ENCODE results near the gene GALNT10. TPM values are rescaled to one million over a fixed set of nuclear protein-coding genes. Genes with fewer than 3 reads are reported as not detected.

Gene GALNT10
- total and polyA plus RNA-seq, 2 of the 4 experiments (the other 2 are of a cell fraction), result 46.2 to 67.0 TPM

- H3K36me3 ChIP-seq (ENCODE audit: control insufficient read depth, insufficient read depth, low read length), result peaks cover 5% of the 10 kb centered on the region
- H2BK15ac ChIP-seq (ENCODE audit: low read depth, low read length), result no peak overlapping the region; the same call in 2 of the 3 replicates
- H2AK9ac ChIP-seq (replicated peaks; ENCODE audit: low read depth, low read length, poor library complexity), result no peak overlapping the region
- DNase-seq (no peak), ATAC-seq (ENCODE audit: low read depth) (no peak)
- TF ChIP-seq CHD1 (IDR thresholded peaks at IDR 0.05; ENCODE audit: low read depth, low read length) (no peak), RCOR1 (IDR thresholded peaks at IDR 0.05; ENCODE audit: insufficient replicate concordance, low read length) (no peak), POLR2A (IDR thresholded peaks at IDR 0.05; ENCODE audit: low read depth, low read length) (no peak)
- TF ChIP-seq, protein P1, sequence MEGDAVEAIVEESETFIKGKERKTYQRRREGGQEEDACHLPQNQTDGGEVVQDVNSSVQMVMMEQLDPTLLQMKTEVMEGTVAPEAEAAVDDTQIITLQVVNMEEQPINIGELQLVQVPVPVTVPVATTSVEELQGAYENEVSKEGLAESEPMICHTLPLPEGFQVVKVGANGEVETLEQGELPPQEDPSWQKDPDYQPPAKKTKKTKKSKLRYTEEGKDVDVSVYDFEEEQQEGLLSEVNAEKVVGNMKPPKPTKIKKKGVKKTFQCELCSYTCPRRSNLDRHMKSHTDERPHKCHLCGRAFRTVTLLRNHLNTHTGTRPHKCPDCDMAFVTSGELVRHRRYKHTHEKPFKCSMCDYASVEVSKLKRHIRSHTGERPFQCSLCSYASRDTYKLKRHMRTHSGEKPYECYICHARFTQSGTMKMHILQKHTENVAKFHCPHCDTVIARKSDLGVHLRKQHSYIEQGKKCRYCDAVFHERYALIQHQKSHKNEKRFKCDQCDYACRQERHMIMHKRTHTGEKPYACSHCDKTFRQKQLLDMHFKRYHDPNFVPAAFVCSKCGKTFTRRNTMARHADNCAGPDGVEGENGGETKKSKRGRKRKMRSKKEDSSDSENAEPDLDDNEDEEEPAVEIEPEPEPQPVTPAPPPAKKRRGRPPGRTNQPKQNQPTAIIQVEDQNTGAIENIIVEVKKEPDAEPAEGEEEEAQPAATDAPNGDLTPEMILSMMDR (conservative IDR thresholded peaks at IDR 0.05; ENCODE audit: low read depth, low read length), result no peak
- peaks cover 4% of the 10 kb centered on the region; the same call in 1 of the 2 replicates for H4K20me1 ChIP-seq (ENCODE audit: insufficient read depth, low read length)
- H4K5ac ChIP-seq (ENCODE audit: low read depth, low read length), result no peak overlapping the region
- H3K56ac ChIP-seq (ENCODE audit: extremely low read depth, insufficient read depth, low read length), result no peak overlapping the region
- H2BK120ac ChIP-seq (ENCODE audit: low read depth, low read length), result no peak overlapping the region
- peaks cover 47% of the 10 kb centered on the region for H3K9me1 ChIP-seq (ENCODE audit: insufficient read depth, low read length)
- in situ Hi-C loops (cut with MboI; ENCODE audit: low sequenced_read_pairs) (no loop called here), dilution Hi-C loops (cut with HindIII; ENCODE audit: low sequenced_read_pairs, unreplicated experiment) (no loop called here), intact Hi-C loops (cut with micrococcal nuclease) (no loop called here)
- ChIA-PET POLR2A (ENCODE audit: unreplicated experiment) (no interaction called here), CTCF (interaction anchor here (1.4 kb wide), 1 partner anchor 10 kb away, joined by 6 read pairs; no protein-coding TSS in a partner anchor)
- H3K18ac ChIP-seq (ENCODE audit: low read depth, low read length), result no peak overlapping the region
- peak overlapping the region; percentile 79 for H3K4ac ChIP-seq (ENCODE audit: low read depth, low read length)
- 0 out of 2 replicates have a peak, but pooled peaks cover 4% of the 10 kb centered on the region for H3K9me3 ChIP-seq (ENCODE audit: control insufficient read depth, insufficient read depth, low read length)
- no peak overlapping the region for H3K4me3 ChIP-seq (ENCODE audit: insufficient read depth, low read depth, low read length)
- no peak overlapping the region for H3K27ac ChIP-seq (ENCODE audit: insufficient read depth, low read length)
- peaks cover 16% of the 10 kb centered on the region for H3K4me1 ChIP-seq (ENCODE audit: control insufficient read depth, insufficient read depth, low read length)
- H4K91ac ChIP-seq (ENCODE audit: insufficient read depth, low read depth, low read length), result no peak overlapping the region
- WGBS, 2 experiments (ENCODE audit: extremely low coverage in 2 of 2, insufficient read length in 1 of 2), result 60% methylated on average over 1 of the region's 4 CpGs; no CpG with 5 or more reads in 1 of the 2 experiments
- peak overlapping the region; percentile 11; the same call in 1 of the 2 replicates for H2AK5ac ChIP-seq (ENCODE audit: low read depth, low read length)
- no peak overlapping the region for H4K8ac ChIP-seq (ENCODE audit: low read depth in 2 of 2, low read length in 2 of 2)
- H3K4me2 ChIP-seq (ENCODE audit: low read depth, low read length), result no peak overlapping the region
- peaks cover 39 to 92% of the 10 kb centered on the region in 2 experiments for H3K79me1 ChIP-seq (ENCODE audit: low read depth in 1 of 2, low read length in 2 of 2)
- H3K27me3 ChIP-seq (ENCODE audit: control insufficient read depth, insufficient read depth, low read length), result no peaks in the 10 kb centered on the region
- peak overlapping the region; percentile 11; the same call in 1 of the 2 replicates for H3K23ac ChIP-seq (ENCODE audit: low read depth, low read length)
- BruUV-seq (replicated peaks), result no TSS peak
- H3K9ac ChIP-seq (ENCODE audit: low read depth, low read length), result no peak overlapping the region
- no peak overlapping the region for H3K14ac ChIP-seq (replicated peaks; ENCODE audit: low read depth, low read length)
- H2BK5ac ChIP-seq (ENCODE audit: low read depth, low read length, poor library complexity, severe bottlenecking), result no peak overlapping the region
- H2AFZ ChIP-seq (replicated peaks; ENCODE audit: low read length, poor library complexity), result no peak overlapping the region
- H2BK20ac ChIP-seq (ENCODE audit: low read depth, low read length), result peak overlapping the region; percentile 31; the same call in 1 of the 2 replicates
Measured at GRCh38 chr5:154207204-154207603, 16.7 kb downstream of the GALNT10 start.

All from IMR-90 (cell line).